ENCODE measurements around the gene GABRB1. TPM values are rescaled to one million over a fixed set of nuclear protein-coding genes. Genes with fewer than 3 reads are reported as not detected.
A peak's percentile ranks its signal among the peaks of the same experiment; 100 is the strongest.

GABRB1 gene
- not detected for total RNA-seq

- Mint-ChIP-seq H3K9me3 (no peaks in the 10 kb centered on the region), H3K36me3 (ENCODE audit: insufficient read depth) (no peaks in the 10 kb centered on the region), H3K27me3 (ENCODE audit: low read depth) (peaks cover 45% of the 10 kb centered on the region), H3K4me1 (ENCODE audit: low read depth) (peaks cover 19% of the 10 kb centered on the region), H3K4me3 (peak within 1 kb of the TSS; percentile 69)
- DNase-seq (peak; percentile 5), ATAC-seq (no peak)
These were observed at the start of gene GABRB1 for GRCh38 chr4:47031011-47031678. Gene GABRB1, plus strand, starts transcription at chr4:47031567.

DNA sequence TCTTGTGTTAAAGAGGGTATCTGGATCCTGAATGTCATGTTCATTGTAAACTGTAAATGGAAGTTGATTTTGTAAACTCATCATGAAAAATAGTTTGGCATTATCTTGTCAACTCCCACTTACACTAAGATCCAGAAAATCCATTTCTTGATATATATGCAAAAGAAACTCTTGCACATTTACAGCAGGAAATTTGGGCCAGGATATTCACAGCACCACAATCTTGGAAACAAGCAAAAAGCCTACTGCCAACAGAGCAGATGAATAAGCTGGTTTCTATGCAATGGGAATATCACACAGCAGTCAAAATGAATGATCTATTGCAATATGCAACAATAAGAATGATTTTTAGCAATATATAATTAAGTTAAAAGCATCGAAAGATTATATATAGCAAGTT is 46.6 kb upstream of the GABRB1 start:
- no peaks in the 10 kb centered on the region for H3K4me1 Mint-ChIP-seq (ENCODE audit: low read depth)
- no peaks in the 10 kb centered on the region for H3K36me3 Mint-ChIP-seq (ENCODE audit: insufficient read depth)

DNA sequence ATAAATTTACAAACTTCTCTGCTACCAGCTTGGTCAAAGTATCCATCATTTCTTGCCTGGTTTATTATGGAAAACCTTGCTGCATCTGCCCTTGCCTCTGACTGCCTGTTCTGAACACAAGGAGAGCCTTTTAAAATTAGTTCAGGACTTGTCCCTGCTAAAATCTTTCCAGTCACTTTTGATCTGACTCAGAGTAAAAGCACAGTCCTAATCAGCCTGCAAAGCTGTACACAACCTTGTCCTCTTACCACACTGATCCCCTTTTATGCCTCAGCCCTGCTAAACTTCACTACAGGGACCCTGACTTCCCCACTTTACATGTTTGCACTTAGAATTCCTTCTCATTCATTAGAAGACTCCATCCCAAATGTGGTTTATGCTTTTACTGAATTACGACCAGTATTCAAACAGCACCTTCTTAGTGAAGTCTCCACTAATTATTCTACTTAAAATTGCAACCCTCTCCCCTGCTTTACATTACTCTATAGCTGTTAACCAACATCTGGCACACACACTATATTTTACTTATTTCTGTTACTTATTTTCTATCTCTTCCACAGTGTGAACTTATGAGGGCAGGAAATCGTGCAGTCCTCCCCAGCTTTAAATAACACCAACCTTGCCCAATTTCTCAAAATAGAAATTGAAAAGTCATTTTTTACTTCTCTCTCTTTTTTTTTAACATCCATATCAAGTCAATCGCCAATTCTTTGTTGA is 44.3 kb upstream of the GABRB1 start:
- Mint-ChIP-seq H3K4me3 (no peak overlapping the region), H3K27me3 (ENCODE audit: low read depth) (peaks cover 8% of the 10 kb centered on the region), H3K4me1 (ENCODE audit: low read depth) (peaks cover under 1% of the 10 kb centered on the region), H3K36me3 (ENCODE audit: insufficient read depth) (no peaks in the 10 kb centered on the region), H3K9me3 (no peaks in the 10 kb centered on the region)
- no peak for DNase-seq
- no peak for ATAC-seq

More for the DNA sequence above, 46.6 kb upstream of the GABRB1 start:
- H3K27me3 Mint-ChIP-seq (ENCODE audit: low read depth): no peaks in the 10 kb centered on the region
- no peak for ATAC-seq
- no peak for DNase-seq
- H3K4me3 Mint-ChIP-seq: no peak overlapping the region
- no peaks in the 10 kb centered on the region for H3K9me3 Mint-ChIP-seq

- ATAC-seq: no peak
- Mint-ChIP-seq H3K27me3 (ENCODE audit: low read depth) (peaks cover 41% of the 10 kb centered on the region), H3K4me3 (no peak overlapping the region), H3K36me3 (ENCODE audit: insufficient read depth) (no peaks in the 10 kb centered on the region), H3K4me1 (ENCODE audit: low read depth) (peaks cover 19% of the 10 kb centered on the region), H3K9me3 (no peaks in the 10 kb centered on the region)
- no peak for DNase-seq
These were observed 39.0 kb upstream of the GABRB1 start for GRCh38 chr4:46992338-46992737.

- peaks cover 46% of the 10 kb centered on the region for H3K27me3 Mint-ChIP-seq (ENCODE audit: low read depth)
- H3K4me1 Mint-ChIP-seq (ENCODE audit: low read depth): peaks cover 19% of the 10 kb centered on the region
- no peaks in the 10 kb centered on the region for H3K9me3 Mint-ChIP-seq
- ATAC-seq (peak; percentile 34 to 48), DNase-seq (no peak)
- no peaks in the 10 kb centered on the region for H3K36me3 Mint-ChIP-seq (ENCODE audit: insufficient read depth)
- peak within 1 kb of the TSS; percentile 24 for H3K4me3 Mint-ChIP-seq
These were observed 38.0 kb upstream of the GABRB1 start, which contains the start of gene GABRA4 for GRCh38 chr4:46993075-46994006. Gene GABRA4, minus strand, starts transcription at chr4:46993581. Its CDS starts 157 bp downstream, at chr4:46993424.

DNA sequence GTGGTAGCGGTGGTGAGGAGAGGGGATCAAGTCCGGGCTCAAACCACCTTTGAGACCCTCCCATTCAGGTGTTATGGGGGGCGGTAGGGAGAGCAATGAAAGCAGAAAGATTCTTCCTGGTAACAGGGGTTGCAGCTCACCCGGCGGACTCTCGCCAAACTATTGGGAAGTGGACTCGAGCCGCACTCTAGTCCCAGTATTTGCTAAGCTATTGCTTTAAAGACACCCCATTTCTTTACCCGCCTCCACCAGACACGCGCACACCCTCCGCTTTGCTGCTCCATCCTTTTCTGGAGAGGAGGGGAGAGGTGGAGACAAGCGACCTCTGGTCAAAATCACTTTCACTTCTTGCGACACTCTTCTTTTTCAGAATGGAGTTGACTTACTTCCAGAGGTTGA is 37.4 kb upstream of the GABRB1 start:
- Mint-ChIP-seq H3K27me3 (ENCODE audit: low read depth) (peaks cover 46% of the 10 kb centered on the region), H3K9me3 (no peaks in the 10 kb centered on the region), H3K4me1 (ENCODE audit: low read depth) (peaks cover 19% of the 10 kb centered on the region), H3K4me3 (peak overlapping the region; percentile 24), H3K36me3 (ENCODE audit: insufficient read depth) (no peaks in the 10 kb centered on the region)
- peak in 1 of 2 donors; percentile 38 for ATAC-seq
- no peak for DNase-seq

- Mint-ChIP-seq H3K27me3 (ENCODE audit: low read depth) (peaks cover 18% of the 10 kb centered on the region), H3K9me3 (no peaks in the 10 kb centered on the region), H3K4me3 (no peak overlapping the region), H3K4me1 (ENCODE audit: low read depth) (no peaks in the 10 kb centered on the region), H3K36me3 (ENCODE audit: insufficient read depth) (no peaks in the 10 kb centered on the region)
- no peak for ATAC-seq
- no peak for DNase-seq
These were observed 31.8 kb upstream of the GABRB1 start for GRCh38 chr4:46999566-46999965.

DNA sequence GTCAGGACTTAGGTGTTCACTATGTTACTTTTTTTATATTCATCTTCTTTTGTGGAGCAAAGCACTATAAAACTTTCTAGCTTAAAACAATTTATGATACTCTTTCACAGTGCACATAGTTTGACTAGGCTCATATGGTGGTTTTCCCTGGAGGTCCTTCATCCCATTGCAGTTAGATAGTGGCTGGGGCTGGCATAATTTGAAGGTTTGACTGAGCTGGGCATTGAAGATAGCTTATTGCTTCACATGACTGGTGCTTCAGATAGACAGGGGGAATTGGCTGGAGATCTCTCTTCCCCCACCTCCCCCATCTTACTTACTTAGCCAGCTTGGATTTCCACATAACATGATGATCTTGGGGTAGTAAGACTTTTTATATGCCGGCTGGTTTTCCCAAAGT is 31.0 kb upstream of the GABRB1 start:
- DNase-seq (no peak), ATAC-seq (no peak)
- Mint-ChIP-seq H3K27me3 (ENCODE audit: low read depth) (peaks cover 12% of the 10 kb centered on the region), H3K4me3 (no peak overlapping the region), H3K4me1 (ENCODE audit: low read depth) (no peaks in the 10 kb centered on the region), H3K36me3 (ENCODE audit: insufficient read depth) (no peaks in the 10 kb centered on the region), H3K9me3 (no peaks in the 10 kb centered on the region)

DNA sequence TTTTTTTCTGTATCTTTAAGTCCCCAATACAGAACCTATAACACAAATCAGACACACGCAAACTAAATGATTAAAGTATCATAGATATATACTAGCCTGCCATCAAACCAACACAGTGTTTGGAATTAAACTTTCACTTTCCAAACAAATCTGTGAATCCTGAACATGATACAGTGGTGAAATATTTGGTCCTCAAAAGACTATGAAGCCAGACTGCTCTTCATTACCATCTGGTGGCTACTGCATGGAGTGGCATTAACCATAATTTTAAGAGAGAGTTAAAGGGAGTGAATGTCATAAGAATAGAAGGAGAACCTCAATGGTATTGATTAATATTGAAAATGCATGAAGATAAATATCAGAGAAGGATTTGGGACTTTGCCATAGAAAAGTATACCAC is 28.8 kb upstream of the GABRB1 start:
- Mint-ChIP-seq H3K27me3 (ENCODE audit: low read depth) (peaks cover 3% of the 10 kb centered on the region), H3K4me1 (ENCODE audit: low read depth) (no peaks in the 10 kb centered on the region), H3K36me3 (ENCODE audit: insufficient read depth) (no peaks in the 10 kb centered on the region), H3K9me3 (no peaks in the 10 kb centered on the region), H3K4me3 (no peak overlapping the region)
- DNase-seq: no peak
- ATAC-seq: no peak

- Mint-ChIP-seq H3K4me3 (peak overlapping the region; percentile 9), H3K4me1 (ENCODE audit: low read depth) (peaks cover 16% of the 10 kb centered on the region), H3K36me3 (ENCODE audit: insufficient read depth) (no peaks in the 10 kb centered on the region), H3K9me3 (no peaks in the 10 kb centered on the region), H3K27me3 (ENCODE audit: low read depth) (no peaks in the 10 kb centered on the region)
- no peak for DNase-seq
- no peak for ATAC-seq
These were observed 20.9 kb upstream of the GABRB1 start for GRCh38 chr4:47010347-47010911.

GRCh38 chr4:47010912-47011446 is 20.4 kb upstream of the GABRB1 start:
- Mint-ChIP-seq H3K4me3 (peak overlapping the region; percentile 13), H3K4me1 (ENCODE audit: low read depth) (peaks cover 16% of the 10 kb centered on the region), H3K9me3 (no peaks in the 10 kb centered on the region), H3K27me3 (ENCODE audit: low read depth) (no peaks in the 10 kb centered on the region), H3K36me3 (ENCODE audit: insufficient read depth) (no peaks in the 10 kb centered on the region)
- ATAC-seq: peak; percentile 27 to 61
- DNase-seq: no peak

DNA sequence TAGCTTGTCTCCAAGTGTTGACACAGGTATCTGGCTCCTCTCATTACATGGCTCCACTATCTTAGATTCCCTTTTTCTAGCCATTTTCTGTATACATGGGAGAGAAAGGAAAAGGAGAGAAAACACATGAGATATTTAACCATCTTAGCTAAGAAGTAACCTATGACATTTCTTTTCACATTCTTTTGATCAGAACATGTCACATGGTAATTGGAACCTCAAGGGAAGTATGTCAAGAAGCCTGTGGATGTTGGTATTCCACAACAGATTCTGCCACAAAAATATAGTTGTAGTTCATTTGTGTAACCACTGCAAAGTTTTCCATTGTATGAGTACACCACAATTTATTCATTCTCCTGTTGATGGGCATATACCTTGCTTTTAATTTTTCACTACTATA is 18.7 kb upstream of the GABRB1 start:
- DNase-seq (no peak), ATAC-seq (no peak)
- H3K9me3 Mint-ChIP-seq: no peaks in the 10 kb centered on the region
- peaks cover 16% of the 10 kb centered on the region for H3K4me1 Mint-ChIP-seq (ENCODE audit: low read depth)
- H3K4me3 Mint-ChIP-seq: no peak overlapping the region
- H3K36me3 Mint-ChIP-seq (ENCODE audit: insufficient read depth): no peaks in the 10 kb centered on the region
- no peaks in the 10 kb centered on the region for H3K27me3 Mint-ChIP-seq (ENCODE audit: low read depth)

- H3K4me1 Mint-ChIP-seq (ENCODE audit: low read depth): peaks cover 16% of the 10 kb centered on the region
- H3K9me3 Mint-ChIP-seq: no peaks in the 10 kb centered on the region
- DNase-seq (no peak), ATAC-seq (no peak)
- no peaks in the 10 kb centered on the region for H3K36me3 Mint-ChIP-seq (ENCODE audit: insufficient read depth)
- H3K4me3 Mint-ChIP-seq: no peak overlapping the region
- H3K27me3 Mint-ChIP-seq (ENCODE audit: low read depth): no peaks in the 10 kb centered on the region
These were observed 18.0 kb upstream of the GABRB1 start for GRCh38 chr4:47013373-47013772.

GRCh38 chr4:47017081-47017480 is 14.3 kb upstream of the GABRB1 start:
- no peak for ATAC-seq
- Mint-ChIP-seq H3K36me3 (ENCODE audit: insufficient read depth) (no peaks in the 10 kb centered on the region), H3K4me3 (no peak overlapping the region), H3K27me3 (ENCODE audit: low read depth) (no peaks in the 10 kb centered on the region), H3K9me3 (peaks cover 3% of the 10 kb centered on the region), H3K4me1 (ENCODE audit: low read depth) (peaks cover 4% of the 10 kb centered on the region)
- DNase-seq: no peak
